ENCODE measurements around the gene PRKCI.
"Not testable (repeated sequence)": the region's sequence is repeated elsewhere in the genome, so short reads cannot be mapped to it uniquely, and the experiment has no call there.

The PRKCI gene

GRCh38 chr3:170301405-170301804 is 79.2 kb downstream of the PRKCI start:
- DNase-seq: no peak

GRCh38 chr3:170302008-170302407 is 79.8 kb downstream of the PRKCI start:
- no peak for DNase-seq

GRCh38 chr3:170306015-170306414 is 83.8 kb downstream of the PRKCI start:
- DNase-seq: no peak

GRCh38 chr3:170307671-170308405 is 85.6 kb downstream of the PRKCI start:
- DNase-seq: no peak

GRCh38 chr3:170309046-170309445 is 86.8 kb downstream of the PRKCI start:
- DNase-seq: no peak

GRCh38 chr3:170317954-170318353 is 95.7 kb downstream of the PRKCI start:
- DNase-seq: no peak

GRCh38 chr3:170320461-170321121 is 98.4 kb downstream of the PRKCI start:
- DNase-seq: no peak

- peak in 1 of 2 experiments; percentile 21 for DNase-seq
Observed at GRCh38 chr3:170321321-170322034, 99.3 kb downstream of the PRKCI start.

GRCh38 chr3:170322566-170323269 is 100.5 kb downstream of the PRKCI start:
- no peak for DNase-seq

- DNase-seq: no peak
Observed at GRCh38 chr3:170323331-170323730, 101.1 kb downstream of the PRKCI start.

- no peak for DNase-seq
Observed at GRCh38 chr3:170324962-170325361, 102.7 kb downstream of the PRKCI start.

- no peak for DNase-seq
Observed at GRCh38 chr3:170327040-170327808, 105.0 kb downstream of the PRKCI start.

GRCh38 chr3:170327868-170328548 is 105.8 kb downstream of the PRKCI start:
- DNase-seq: not testable (repeated sequence)

GRCh38 chr3:170330366-170330765 is 108.1 kb downstream of the PRKCI start:
- peak in 1 of 2 experiments; percentile 50 for DNase-seq

- DNase-seq: peak; percentile 54 to 77
Observed at GRCh38 chr3:170331143-170331542, 108.9 kb downstream of the PRKCI start.

- DNase-seq: no peak
Observed at GRCh38 chr3:170337420-170337819, 115.2 kb downstream of the PRKCI start.

- DNase-seq: no peak
Observed at GRCh38 chr3:170338690-170339340, 116.6 kb downstream of the PRKCI start.

- DNase-seq: not testable (repeated sequence)
Observed at GRCh38 chr3:170342273-170342672, 120.0 kb downstream of the PRKCI start.

- DNase-seq: not testable (repeated sequence)
Observed at GRCh38 chr3:170343859-170344258, 121.6 kb downstream of the PRKCI start.

GRCh38 chr3:170344971-170345370 is 122.7 kb downstream of the PRKCI start:
- DNase-seq: no peak

Measured in NCI-H526 (cell line).